Measurements from ENCODE around the gene TRIM32. TPM values are rescaled to one million over a fixed set of nuclear protein-coding genes. Genes with fewer than 3 reads are reported as not detected.
"Not testable (repeated sequence)": the region's sequence is repeated elsewhere in the genome, so short reads cannot be mapped to it uniquely, and the experiment has no call there.

Gene TRIM32
- polyA plus RNA-seq, 3 donors from 2014 or later: 10.1 to 18.8 (median 10.7) TPM

DNA sequence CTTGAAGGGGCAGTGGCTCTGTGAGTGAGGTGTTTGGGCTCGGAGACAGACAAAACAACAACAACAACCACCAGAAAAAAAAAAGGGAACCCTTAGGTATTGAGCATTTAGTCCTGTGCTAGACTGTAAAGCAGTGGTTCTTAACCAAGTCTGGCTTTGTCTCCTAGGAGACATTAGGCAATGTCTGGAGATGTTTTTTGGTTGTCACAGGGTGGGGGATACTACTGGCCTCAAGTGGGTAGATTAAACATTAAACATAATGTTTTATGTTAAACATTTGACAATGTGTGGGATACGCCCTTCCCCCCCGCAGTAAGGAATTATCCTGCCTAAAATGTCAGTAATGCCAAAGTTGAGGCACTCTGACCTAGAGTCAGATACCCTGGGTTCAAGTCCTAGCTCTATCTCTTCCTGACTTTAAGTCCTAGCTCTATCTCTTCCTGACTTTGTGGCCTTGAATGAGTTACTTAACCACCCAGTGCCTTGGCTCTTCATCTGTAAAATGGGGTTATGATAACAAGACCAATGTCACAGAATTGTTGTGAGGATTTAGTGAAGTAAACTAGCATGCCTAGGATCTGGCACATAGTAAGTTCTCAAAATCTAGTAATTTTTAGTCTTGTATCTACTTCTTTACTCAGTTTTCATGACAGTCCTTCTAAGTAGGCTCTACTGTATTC, 1.8 kb downstream of the TRIM32 start:
- Mint-ChIP-seq H3K27ac (peak overlapping the region; percentile 48 to 97 (median 80)), H3K36me3 (no peaks in the 10 kb centered on the region), H3K9me3 (no peaks in the 10 kb centered on the region), H3K27me3 (ENCODE audit: low read depth in 3 of 3) (peaks cover 1 to 6% (median 3%) of the 10 kb centered on the region in 3 donors), H3K4me3 (peak overlapping the region; percentile 84 to 99 (median 86)), H3K4me1 (peaks cover 56 to 80% of the 10 kb centered on the region in 2 donors)
- DNase-seq: no peak

DNA sequence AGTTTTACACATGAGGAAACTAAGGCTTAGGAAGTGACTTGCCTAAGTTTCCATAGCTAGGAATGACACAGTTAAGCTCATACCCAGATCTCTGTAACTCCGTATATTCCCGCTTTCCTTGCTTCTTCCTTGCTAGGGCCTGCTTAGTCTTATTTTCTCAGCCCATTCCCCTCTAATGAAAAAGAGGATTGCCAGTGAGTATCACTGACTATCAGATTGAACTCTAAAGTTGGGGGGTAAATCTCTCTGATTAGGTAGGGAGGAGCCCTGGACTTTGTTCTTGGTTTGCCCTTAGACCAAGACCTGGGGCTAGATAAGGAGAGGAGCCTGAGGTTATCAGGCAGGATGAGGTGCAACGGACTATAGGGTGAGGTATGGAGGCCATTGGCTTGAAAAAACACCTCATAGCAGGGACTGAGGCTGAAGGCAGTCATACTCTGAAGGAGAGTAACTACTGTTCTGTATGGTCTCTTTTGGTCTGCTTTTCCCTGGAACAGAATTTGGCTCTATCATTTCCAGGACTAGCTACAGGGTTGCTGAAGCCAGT, 2.5 kb downstream of the TRIM32 start:
- Mint-ChIP-seq H3K36me3 (no peaks in the 10 kb centered on the region), H3K27me3 (ENCODE audit: low read depth in 3 of 3) (peaks cover 1 to 6% (median 3%) of the 10 kb centered on the region in 3 donors), H3K4me3 (peak overlapping the region in 2 of 5 donors; percentile 5 to 19), H3K27ac (peak overlapping the region in 4 of 6 donors; percentile 15 to 46 (median 29)), H3K4me1 (peaks cover 57 to 81% of the 10 kb centered on the region in 2 donors), H3K9me3 (no peaks in the 10 kb centered on the region)
- DNase-seq: no peak

DNA sequence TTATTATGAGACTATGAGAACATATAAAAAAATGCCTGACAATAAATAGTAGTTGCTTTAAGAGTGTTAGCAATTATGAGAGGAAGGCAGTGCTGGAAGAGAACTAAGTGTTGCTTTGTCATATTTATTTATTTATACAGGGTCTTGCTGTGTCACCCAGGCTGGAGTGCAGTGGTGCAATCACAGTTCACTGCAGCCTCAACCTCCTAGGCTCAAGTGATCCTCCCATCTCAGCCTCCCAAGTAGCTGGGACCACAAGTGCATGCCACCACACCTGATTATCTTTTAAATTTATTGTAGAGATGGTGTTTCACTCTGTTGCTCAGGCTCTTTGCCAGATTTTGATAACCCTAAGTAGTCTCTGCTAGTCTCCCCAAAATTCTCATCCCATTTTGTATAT, 3.7 kb downstream of the TRIM32 start:
- not testable (repeated sequence) for DNase-seq; H3K9me3 Mint-ChIP-seq; H3K36me3 Mint-ChIP-seq; H3K4me3 Mint-ChIP-seq; H3K27me3 Mint-ChIP-seq (ENCODE audit: low read depth in 3 of 3)
- Mint-ChIP-seq H3K4me1 (peaks cover 59 to 92% of the 10 kb centered on the region in 2 donors), H3K27ac (peak overlapping the region in 1 of 6 donors; percentile 23)

DNA sequence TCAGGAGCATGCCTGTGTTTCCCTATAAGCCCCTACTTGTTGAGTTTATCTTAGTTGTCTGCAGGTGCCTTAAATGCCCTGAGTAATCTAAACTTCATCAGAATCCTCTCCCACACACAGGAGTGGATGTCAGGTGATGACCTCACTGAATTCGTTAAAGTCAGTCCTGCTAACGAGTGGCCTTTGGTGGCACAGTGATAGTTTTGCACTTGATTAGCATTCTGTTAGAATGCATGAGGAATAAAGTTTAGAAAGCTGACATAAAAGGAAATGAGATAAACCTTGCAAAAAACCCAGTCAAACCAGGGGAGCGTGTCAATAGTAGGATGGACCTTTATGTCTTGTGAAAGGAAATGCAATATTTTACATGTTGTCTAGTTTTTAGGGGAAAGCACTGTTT, 4.5 kb downstream of the TRIM32 start:
- H3K4me1 Mint-ChIP-seq: peaks cover 54 to 92% of the 10 kb centered on the region in 2 donors
- no peaks in the 10 kb centered on the region for H3K36me3 Mint-ChIP-seq
- peak overlapping the region in 1 of 6 donors; percentile 9 for H3K27ac Mint-ChIP-seq
- peaks cover 1 to 6% (median 1%) of the 10 kb centered on the region in 3 donors for H3K27me3 Mint-ChIP-seq (ENCODE audit: low read depth in 3 of 3)
- H3K4me3 Mint-ChIP-seq: no peak overlapping the region
- DNase-seq: no peak
- no peaks in the 10 kb centered on the region for H3K9me3 Mint-ChIP-seq

DNA sequence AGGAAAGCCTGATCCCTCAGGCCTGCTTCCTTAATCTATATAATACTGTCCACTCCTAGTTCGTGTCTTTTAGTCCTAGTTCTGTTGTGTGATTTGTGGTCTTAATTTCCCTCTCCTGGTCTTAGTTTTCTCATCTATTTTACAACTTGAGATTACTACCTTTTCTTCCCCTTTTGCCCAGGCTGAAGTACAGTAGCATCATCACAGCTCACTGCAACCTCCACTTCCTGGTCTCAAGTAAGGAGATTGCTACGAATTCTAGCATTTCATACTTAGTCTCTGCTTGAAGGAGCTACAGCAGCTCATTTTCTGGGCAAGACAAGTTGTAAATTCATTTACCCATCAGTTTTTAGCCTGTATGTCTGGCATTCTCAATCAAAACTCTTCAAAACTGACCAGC, 5.5 kb downstream of the TRIM32 start:
- Mint-ChIP-seq H3K36me3 (peaks cover 0 to 7% (median 6%) of the 10 kb centered on the region in 3 donors), H3K9me3 (no peaks in the 10 kb centered on the region), H3K27me3 (ENCODE audit: low read depth in 3 of 3) (peaks cover 0 to 2% (median 1%) of the 10 kb centered on the region in 3 donors), H3K4me3 (no peak overlapping the region), H3K4me1 (peaks cover 51 to 91% of the 10 kb centered on the region in 2 donors), H3K27ac (peak overlapping the region in 3 of 6 donors; percentile 22 to 58 (median 32))
- DNase-seq: peak in 1 of 3 donors; percentile 0

- Mint-ChIP-seq H3K4me3 (no peak overlapping the region), H3K36me3 (peaks cover 5 to 10% (median 7%) of the 10 kb centered on the region in 3 donors), H3K27ac (peak overlapping the region in 2 of 6 donors; percentile 10 to 39), H3K9me3 (no peaks in the 10 kb centered on the region), H3K4me1 (peaks cover 45 to 85% of the 10 kb centered on the region in 2 donors), H3K27me3 (ENCODE audit: low read depth in 3 of 3) (peaks cover 0 to 2% (median 0%) of the 10 kb centered on the region in 3 donors)
- no peak for DNase-seq
These were observed 6.2 kb downstream of the TRIM32 start for GRCh38 chr9:116693233-116693731.

DNA sequence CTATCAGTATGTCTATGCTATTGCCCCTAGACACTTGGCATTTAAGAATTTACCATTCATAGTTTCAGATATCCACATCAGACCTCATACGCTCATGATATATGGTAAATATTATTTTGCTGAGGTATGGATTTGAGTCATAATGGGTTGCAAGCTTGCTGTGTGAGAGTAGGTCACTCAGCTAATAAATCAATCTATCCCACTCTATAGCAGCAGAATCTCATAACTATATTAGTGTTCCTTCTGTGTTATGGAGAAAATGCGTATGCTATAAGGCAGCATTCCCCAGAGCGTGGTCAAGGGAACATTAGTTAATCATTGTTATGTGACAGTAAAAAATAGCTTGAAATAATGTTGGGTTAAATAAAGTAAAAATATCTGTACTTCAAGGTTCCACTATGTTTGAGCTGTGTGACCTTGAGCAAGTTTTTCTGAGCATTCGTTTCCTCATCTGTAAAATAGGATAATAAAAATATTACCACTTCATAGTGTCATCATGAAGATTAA, 7.7 kb downstream of the TRIM32 start:
- no peak overlapping the region for H3K4me3 Mint-ChIP-seq
- H3K4me1 Mint-ChIP-seq: peaks cover 30 to 69% of the 10 kb centered on the region in 2 donors

GRCh38 chr9:116695438-116695837, 8.3 kb downstream of the TRIM32 start:
- no peak for DNase-seq
- Mint-ChIP-seq H3K36me3 (peaks cover 18 to 25% (median 20%) of the 10 kb centered on the region in 3 donors), H3K9me3 (no peaks in the 10 kb centered on the region), H3K4me3 (no peak overlapping the region), H3K27me3 (ENCODE audit: low read depth in 3 of 3) (peaks cover 0 to 2% (median 0%) of the 10 kb centered on the region in 3 donors), H3K4me1 (peaks cover 30 to 64% of the 10 kb centered on the region in 2 donors), H3K27ac (no peak overlapping the region)

More for the DNA sequence above, 7.7 kb downstream of the TRIM32 start:
- H3K36me3 Mint-ChIP-seq: peaks cover 14 to 19% (median 14%) of the 10 kb centered on the region in 3 donors
- H3K9me3 Mint-ChIP-seq: no peaks in the 10 kb centered on the region
- H3K27ac Mint-ChIP-seq: no peak overlapping the region
- peaks cover 0 to 2% (median 0%) of the 10 kb centered on the region in 3 donors for H3K27me3 Mint-ChIP-seq (ENCODE audit: low read depth in 3 of 3)
- DNase-seq: no peak

DNA sequence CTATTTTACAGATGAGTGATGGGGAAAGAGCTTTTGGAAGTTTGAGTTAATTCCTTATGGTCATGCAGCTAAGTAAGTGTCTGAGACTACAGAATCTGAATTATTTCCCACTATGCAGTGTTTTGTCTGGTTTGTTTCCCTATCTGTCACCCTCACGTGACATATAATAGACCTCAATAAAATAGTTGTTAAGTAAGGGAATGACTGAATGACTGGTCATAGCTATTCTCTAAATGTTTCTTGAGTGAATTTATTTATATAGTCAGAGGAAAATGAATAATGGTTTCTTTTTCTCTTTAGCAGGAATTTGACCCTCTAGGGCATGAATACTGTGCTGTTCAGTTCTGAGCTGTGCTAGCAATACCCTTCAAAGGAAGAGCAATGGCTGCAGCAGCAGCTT, 10.3 kb downstream of the TRIM32 start:
- Mint-ChIP-seq H3K4me3 (no peak overlapping the region), H3K27ac (no peak overlapping the region), H3K27me3 (ENCODE audit: low read depth in 3 of 3) (peaks cover 0 to 2% (median 0%) of the 10 kb centered on the region in 3 donors), H3K4me1 (peaks cover 34 to 64% of the 10 kb centered on the region in 2 donors), H3K36me3 (peaks cover 27 to 44% (median 38%) of the 10 kb centered on the region in 3 donors), H3K9me3 (peaks cover 0 to 2% (median 0%) of the 10 kb centered on the region in 6 donors)
- DNase-seq: no peak

DNA sequence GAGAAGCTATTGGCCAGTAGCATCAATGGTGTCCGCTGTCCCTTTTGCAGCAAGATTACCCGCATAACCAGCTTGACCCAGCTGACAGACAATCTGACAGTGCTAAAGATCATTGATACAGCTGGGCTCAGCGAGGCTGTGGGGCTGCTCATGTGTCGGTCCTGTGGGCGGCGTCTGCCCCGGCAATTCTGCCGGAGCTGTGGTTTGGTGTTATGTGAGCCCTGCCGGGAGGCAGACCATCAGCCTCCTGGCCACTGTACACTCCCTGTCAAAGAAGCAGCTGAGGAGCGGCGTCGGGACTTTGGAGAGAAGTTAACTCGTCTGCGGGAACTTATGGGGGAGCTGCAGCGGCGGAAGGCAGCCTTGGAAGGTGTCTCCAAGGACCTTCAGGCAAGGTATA, 10.8 kb downstream of the TRIM32 start:
- H3K4me1 Mint-ChIP-seq: peaks cover 30 to 61% of the 10 kb centered on the region in 2 donors
- H3K4me3 Mint-ChIP-seq: no peak overlapping the region
- peaks cover 0 to 2% (median 0%) of the 10 kb centered on the region in 6 donors for H3K9me3 Mint-ChIP-seq
- H3K27ac Mint-ChIP-seq: no peak overlapping the region
- H3K36me3 Mint-ChIP-seq: peaks cover 30 to 45% (median 39%) of the 10 kb centered on the region in 3 donors
- DNase-seq: no peak
- peaks cover 0 to 2% (median 0%) of the 10 kb centered on the region in 3 donors for H3K27me3 Mint-ChIP-seq (ENCODE audit: low read depth in 3 of 3)

DNA sequence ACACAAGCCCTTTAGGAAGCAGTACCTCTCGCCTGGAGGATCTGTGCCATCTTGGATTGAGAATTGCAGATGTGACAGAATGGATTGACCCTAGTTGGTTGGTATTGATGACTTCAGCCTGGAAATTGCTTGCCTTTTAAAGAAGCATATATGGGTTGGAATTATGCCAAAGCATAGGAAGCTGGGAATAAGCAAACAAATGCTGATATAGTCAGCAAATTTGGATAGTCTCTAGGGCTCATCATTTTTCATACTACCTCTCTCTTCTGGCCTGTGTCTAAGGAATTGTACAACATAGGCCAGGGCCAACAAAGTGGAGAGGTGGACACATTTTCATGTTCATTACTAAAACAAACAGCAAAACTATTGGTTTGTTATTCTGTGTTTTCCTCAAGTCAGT, 13.2 kb downstream of the TRIM32 start:
- Mint-ChIP-seq H3K27ac (no peak overlapping the region), H3K4me3 (no peak overlapping the region), H3K9me3 (peaks cover 0 to 2% (median 0%) of the 10 kb centered on the region in 6 donors), H3K4me1 (peaks cover 26 to 43% of the 10 kb centered on the region in 2 donors), H3K36me3 (peaks cover 30 to 45% (median 39%) of the 10 kb centered on the region in 3 donors), H3K27me3 (ENCODE audit: low read depth in 3 of 3) (peaks cover 0 to 2% (median 0%) of the 10 kb centered on the region in 3 donors)
- no peak for DNase-seq

GRCh38 chr9:116700882-116701865, 14.1 kb downstream of the TRIM32 start:
- Mint-ChIP-seq H3K36me3 (peaks cover 30 to 49% (median 39%) of the 10 kb centered on the region in 3 donors), H3K4me3 (no peak overlapping the region)
- no peak for DNase-seq

More at GRCh38 chr9:116700882-116701865, 14.1 kb downstream of the TRIM32 start:
- Mint-ChIP-seq H3K4me1 (peaks cover 23 to 34% of the 10 kb centered on the region in 2 donors), H3K9me3 (peaks cover 0 to 2% (median 0%) of the 10 kb centered on the region in 6 donors), H3K27ac (peak overlapping the region in 1 of 6 donors; percentile 30), H3K27me3 (ENCODE audit: low read depth in 3 of 3) (peaks cover 0 to 2% (median 0%) of the 10 kb centered on the region in 3 donors)

All from immature natural killer cell (primary cell).